Cardiac septum (tissue), 1 donor: ENCODE measurements around the gene PCDHGB1. TPM values are rescaled to one million over a fixed set of nuclear protein-coding genes. Genes with fewer than 3 reads are reported as not detected.

Source experiments
- DNase-seq: peaks from one replicate; pipeline ENCODE4 v3.0.0-alpha.2; 2020; ENCODE audit warnings: low spot score
- intact Hi-C: fragments of 100-400 bp; cut with DNase I; formaldehyde crosslinking; loops from one replicate; pipeline ENCODE4 v1.14.0; 2022
- total RNA-seq: library from RNA; stranded (reverse); fragmentation: NEBNext Ultra II Directional; extraction: Animal tissue kit (Norgen Biotek cat#: 25700); gene quantifications from one replicate; pipeline ENCODE4 v1.2.1, GENCODE V29; 2021
- donor health status: DM: no; HTN: no; CAD: no.

PCDHGB1 gene
- total RNA-seq, 1 donor from 2014 or later: 12.6 TPM

- intact Hi-C loops: no loop called here
- peak; percentile 5 for DNase-seq
These were observed 48.7 kb downstream of the PCDHGB1 start for GRCh38 chr5:141398608-141399007.

- intact Hi-C loops: loop anchor here (5.0 kb wide), 1 partner anchor 42 kb away; the partner anchor contains the start of genes PCDHGA4 and PCDHGB2
- peak; percentile 46 for DNase-seq
These were observed 49.8 kb downstream of the PCDHGB1 start for GRCh38 chr5:141399555-141400258.

Other genes with a start within 250 kb of the PCDHGB1 start
- 1.4 TPM for gene PCDHB3, start 249.6 kb upstream of the PCDHGB1 start, total RNA-seq
- gene PCDHB4, start 228.3 kb upstream of the PCDHGB1 start, total RNA-seq: 1.3 TPM
- gene PCDHB5, start 214.9 kb upstream of the PCDHGB1 start, total RNA-seq: 3.2 TPM
- gene PCDHB6, start 200.0 kb upstream of the PCDHGB1 start, total RNA-seq: 0.57 TPM
- 0.67 TPM for gene PCDHB7, start 177.5 kb upstream of the PCDHGB1 start, total RNA-seq
- 2.3 TPM for gene PCDHB8, start 172.3 kb upstream of the PCDHGB1 start, total RNA-seq
- 2.2 TPM for gene PCDHB16, start 167.7 kb upstream of the PCDHGB1 start, total RNA-seq
- 1.3 TPM for gene PCDHB9, start 162.9 kb upstream of the PCDHGB1 start, total RNA-seq
- 0.94 TPM for gene PCDHB10, start 157.7 kb upstream of the PCDHGB1 start, total RNA-seq
- 1.9 TPM for gene PCDHB11, start 150.5 kb upstream of the PCDHGB1 start, total RNA-seq
- gene PCDHB12, start 141.4 kb upstream of the PCDHGB1 start, total RNA-seq: 1.1 TPM
- 4.8 TPM for gene PCDHB13, start 136.2 kb upstream of the PCDHGB1 start, total RNA-seq
- 4.4 TPM for gene PCDHB14, start 126.8 kb upstream of the PCDHGB1 start, total RNA-seq
- gene PCDHB15, start 104.7 kb upstream of the PCDHGB1 start, total RNA-seq: 9.9 TPM
- gene SLC25A2, start 46.0 kb upstream of the PCDHGB1 start, total RNA-seq: not detected
- gene TAF7, start 29.3 kb upstream of the PCDHGB1 start, total RNA-seq: 116 TPM
- 4.6 TPM for gene PCDHGA1, start 19.6 kb upstream of the PCDHGB1 start, total RNA-seq
- 17.3 TPM for gene PCDHGA2, start 11.3 kb upstream of the PCDHGB1 start, total RNA-seq
- gene PCDHGA3, start 6.3 kb upstream of the PCDHGB1 start, total RNA-seq: 22.9 TPM
- gene PCDHGA4, start 4.9 kb downstream of the PCDHGB1 start, total RNA-seq: 15.6 TPM
- 16.2 TPM for gene PCDHGB2, start 9.9 kb downstream of the PCDHGB1 start, total RNA-seq
- gene PCDHGA5, start 14.1 kb downstream of the PCDHGB1 start, total RNA-seq: 9.7 TPM
- gene PCDHGB3, start 20.1 kb downstream of the PCDHGB1 start, total RNA-seq: 14.2 TPM
- gene PCDHGA6, start 23.8 kb downstream of the PCDHGB1 start, total RNA-seq: 11.5 TPM
- 11.8 TPM for gene PCDHGA7, start 32.6 kb downstream of the PCDHGB1 start, total RNA-seq
- gene PCDHGB4, start 37.6 kb downstream of the PCDHGB1 start, total RNA-seq: 12.5 TPM
- gene PCDHGA8, start 42.5 kb downstream of the PCDHGB1 start, total RNA-seq: 14.0 TPM
- 13.9 TPM for gene PCDHGB5, start 47.8 kb downstream of the PCDHGB1 start, total RNA-seq
- gene PCDHGA9, start 52.7 kb downstream of the PCDHGB1 start, total RNA-seq: 9.6 TPM
- 11.9 TPM for gene PCDHGB6, start 57.9 kb downstream of the PCDHGB1 start, total RNA-seq
- gene PCDHGA10, start 62.9 kb downstream of the PCDHGB1 start, total RNA-seq: 11.0 TPM
- gene PCDHGB7, start 67.6 kb downstream of the PCDHGB1 start, total RNA-seq: 16.4 TPM
- gene PCDHGA11, start 71.0 kb downstream of the PCDHGB1 start, total RNA-seq: 9.6 TPM
- gene PCDHGA12, start 80.4 kb downstream of the PCDHGB1 start, total RNA-seq: 10.3 TPM
- gene PCDHGC3, start 125.9 kb downstream of the PCDHGB1 start, total RNA-seq: 16.9 TPM
- 5.8 TPM for gene PCDHGC4, start 134.9 kb downstream of the PCDHGB1 start, total RNA-seq
- gene PCDHGC5, start 139.0 kb downstream of the PCDHGB1 start, total RNA-seq: 6.1 TPM